ENCODE data around the gene ASTN1. TPM values are rescaled to one million over a fixed set of nuclear protein-coding genes. Genes with fewer than 3 reads are reported as not detected.

Gene ASTN1
- total RNA-seq, 2 experiments from 2014 or later, result not detected

- no peaks in the 10 kb centered on the region for H3K9me3 Mint-ChIP-seq
- no peak overlapping the region for H3K27ac Mint-ChIP-seq
- no peaks in the 10 kb centered on the region for H3K4me1 Mint-ChIP-seq
- no peaks in the 10 kb centered on the region for H3K27me3 Mint-ChIP-seq
- no peak for DNase-seq
- no peaks in the 10 kb centered on the region for H3K36me3 Mint-ChIP-seq
- no peak overlapping the region for H3K4me3 Mint-ChIP-seq
These were observed 29.3 kb downstream of the ASTN1 start for GRCh38 chr1:177135250-177135649.

GRCh38 chr1:177133977-177134538 is 30.5 kb downstream of the ASTN1 start:
- H3K9me3 Mint-ChIP-seq, result no peaks in the 10 kb centered on the region
- no peak overlapping the region for H3K4me3 Mint-ChIP-seq
- H3K36me3 Mint-ChIP-seq, result no peaks in the 10 kb centered on the region
- no peak for DNase-seq
- H3K27ac Mint-ChIP-seq, result no peak overlapping the region
- no peaks in the 10 kb centered on the region for H3K4me1 Mint-ChIP-seq
- H3K27me3 Mint-ChIP-seq, result no peaks in the 10 kb centered on the region

GRCh38 chr1:177132141-177132540 is 32.4 kb downstream of the ASTN1 start:
- DNase-seq, result no peak
- Mint-ChIP-seq H3K4me1 (no peaks in the 10 kb centered on the region), H3K27ac (no peak overlapping the region), H3K4me3 (no peak overlapping the region), H3K9me3 (no peaks in the 10 kb centered on the region), H3K27me3 (no peaks in the 10 kb centered on the region), H3K36me3 (no peaks in the 10 kb centered on the region)

- Mint-ChIP-seq H3K36me3 (no peaks in the 10 kb centered on the region), H3K4me1 (no peaks in the 10 kb centered on the region), H3K27ac (no peak overlapping the region), H3K4me3 (no peak overlapping the region), H3K27me3 (no peaks in the 10 kb centered on the region), H3K9me3 (no peaks in the 10 kb centered on the region)
- DNase-seq, result no peak
These were observed 32.8 kb downstream of the ASTN1 start for GRCh38 chr1:177131723-177132122.

- no peaks in the 10 kb centered on the region for H3K36me3 Mint-ChIP-seq
- DNase-seq, result no peak
- H3K27me3 Mint-ChIP-seq, result no peaks in the 10 kb centered on the region
- no peak overlapping the region for H3K27ac Mint-ChIP-seq
- H3K4me1 Mint-ChIP-seq, result no peaks in the 10 kb centered on the region
- H3K4me3 Mint-ChIP-seq, result no peak overlapping the region
- no peaks in the 10 kb centered on the region for H3K9me3 Mint-ChIP-seq
These were observed 34.0 kb downstream of the ASTN1 start for GRCh38 chr1:177130451-177130945.

GRCh38 chr1:177128665-177129281 is 35.7 kb downstream of the ASTN1 start:
- Mint-ChIP-seq H3K27ac (no peak overlapping the region), H3K27me3 (no peaks in the 10 kb centered on the region), H3K4me1 (no peaks in the 10 kb centered on the region), H3K36me3 (no peaks in the 10 kb centered on the region), H3K9me3 (no peaks in the 10 kb centered on the region), H3K4me3 (no peak overlapping the region)
- no peak for DNase-seq

- Mint-ChIP-seq H3K9me3 (no peaks in the 10 kb centered on the region), H3K36me3 (no peaks in the 10 kb centered on the region), H3K27me3 (no peaks in the 10 kb centered on the region), H3K4me1 (no peaks in the 10 kb centered on the region), H3K4me3 (no peak overlapping the region), H3K27ac (no peak overlapping the region)
- DNase-seq, result no peak
These were observed 38.2 kb downstream of the ASTN1 start for GRCh38 chr1:177126267-177126666.

GRCh38 chr1:177124577-177125278 is 39.8 kb downstream of the ASTN1 start:
- Mint-ChIP-seq H3K9me3 (no peaks in the 10 kb centered on the region), H3K27me3 (peaks cover 5% of the 10 kb centered on the region), H3K36me3 (no peaks in the 10 kb centered on the region), H3K4me1 (no peaks in the 10 kb centered on the region), H3K4me3 (no peak overlapping the region), H3K27ac (no peak overlapping the region)
- no peak for DNase-seq

- no peak overlapping the region for H3K27ac Mint-ChIP-seq
- H3K36me3 Mint-ChIP-seq, result no peaks in the 10 kb centered on the region
- DNase-seq, result no peak
- H3K27me3 Mint-ChIP-seq, result peaks cover 5% of the 10 kb centered on the region
- no peaks in the 10 kb centered on the region for H3K9me3 Mint-ChIP-seq
- no peaks in the 10 kb centered on the region for H3K4me1 Mint-ChIP-seq
- no peak overlapping the region for H3K4me3 Mint-ChIP-seq
These were observed 41.9 kb downstream of the ASTN1 start for GRCh38 chr1:177122461-177123251.

GRCh38 chr1:177119311-177119710 is 45.2 kb downstream of the ASTN1 start:
- DNase-seq, result no peak
- no peak overlapping the region for H3K27ac Mint-ChIP-seq
- no peaks in the 10 kb centered on the region for H3K9me3 Mint-ChIP-seq

GRCh38 chr1:177118901-177119300 is 45.6 kb downstream of the ASTN1 start:
- Mint-ChIP-seq H3K36me3 (no peaks in the 10 kb centered on the region), H3K27ac (no peak overlapping the region), H3K4me3 (no peak overlapping the region), H3K27me3 (peaks cover 5% of the 10 kb centered on the region), H3K4me1 (no peaks in the 10 kb centered on the region), H3K9me3 (no peaks in the 10 kb centered on the region)
- no peak for DNase-seq

More at GRCh38 chr1:177119311-177119710, 45.2 kb downstream of the ASTN1 start:
- Mint-ChIP-seq H3K4me1 (no peaks in the 10 kb centered on the region), H3K27me3 (peaks cover 5% of the 10 kb centered on the region), H3K4me3 (no peak overlapping the region), H3K36me3 (no peaks in the 10 kb centered on the region)

- Mint-ChIP-seq H3K4me1 (no peaks in the 10 kb centered on the region), H3K36me3 (no peaks in the 10 kb centered on the region), H3K4me3 (no peak overlapping the region), H3K9me3 (no peaks in the 10 kb centered on the region), H3K27ac (no peak overlapping the region), H3K27me3 (peaks cover 5% of the 10 kb centered on the region)
- no peak for DNase-seq
These were observed 47.6 kb downstream of the ASTN1 start for GRCh38 chr1:177116941-177117340.

- H3K4me3 Mint-ChIP-seq, result no peak overlapping the region
- H3K4me1 Mint-ChIP-seq, result no peaks in the 10 kb centered on the region
- H3K27me3 Mint-ChIP-seq, result no peaks in the 10 kb centered on the region
- no peaks in the 10 kb centered on the region for H3K9me3 Mint-ChIP-seq
- no peak overlapping the region for H3K27ac Mint-ChIP-seq
- no peak for DNase-seq
- H3K36me3 Mint-ChIP-seq, result no peaks in the 10 kb centered on the region
These were observed 57.7 kb downstream of the ASTN1 start for GRCh38 chr1:177106614-177107365.

- Mint-ChIP-seq H3K4me3 (no peak overlapping the region), H3K4me1 (no peaks in the 10 kb centered on the region), H3K27me3 (no peaks in the 10 kb centered on the region), H3K36me3 (no peaks in the 10 kb centered on the region), H3K27ac (no peak overlapping the region), H3K9me3 (no peaks in the 10 kb centered on the region)
- no peak for DNase-seq
These were observed 58.3 kb downstream of the ASTN1 start for GRCh38 chr1:177106196-177106595.

Measured in activated naive CD8-positive, alpha-beta T cell treated with anti-CD3 and anti-CD28 coated beads for 36 hours (primary cell).